IMR-90 (cell line): ENCODE results near the gene LY9. TPM values are rescaled to one million over a fixed set of nuclear protein-coding genes. Genes with fewer than 3 reads are reported as not detected.

Source experiments
- ATAC-seq: fragments of 200-7000 bp; cut with Tn5 transposase; 2 replicates; pipeline ENCODE4 v1.9.1; 2020; ENCODE audit warnings: low read depth, mild to moderate bottlenecking, moderate library complexity
- Bru-seq: library from RNA; stranded (reverse); fragments of 400-500 nt; gene quantifications from one replicate; lab custom pipeline; 2021; lab: Mats Ljungman, UMichigan
- BruChase-seq, 2 experiments: library from RNA; stranded (reverse); fragments of 400-500 nt; gene quantifications; one replicate each; lab custom pipeline; 2021; lab: Mats Ljungman, UMichigan
- BruUV-seq: library from RNA; stranded (reverse); fragments of 400-500 nt; replicated peaks from 2 replicates; lab custom pipeline; 2021; lab: Mats Ljungman, UMichigan
- CTCF ChIA-PET: fragments of 300-600 bp; formaldehyde crosslinking; extraction: SDS; loops from one replicate; lab custom pipeline; 2021; ENCODE audit warnings: antibody characterized with exemption; lab: Yijun Ruan, JAX
- POLR2A ChIA-PET: fragments of 300-600 bp; sonication (Branson Sonifier 250); formaldehyde crosslinking; loops from one replicate; lab custom pipeline; 2022; ENCODE audit warnings: antibody characterized with exemption; ENCODE audit not compliant: unreplicated experiment; lab: Charles Lee
- DNase-seq: peaks from one replicate; pipeline ENCODE4 v3.0.0; 2013
- H2AFZ ChIP-seq: replicated peaks from 2 replicates; pipeline ENCODE3; 2013; ENCODE audit warnings: low read length, mild to moderate bottlenecking; ENCODE audit not compliant: poor library complexity
- H2AK5ac ChIP-seq: 2 replicates; pipeline ENCODE4 v1.6.1; 2013; ENCODE audit warnings: low read depth, low read length, inconsistent platforms
- H2AK9ac ChIP-seq: replicated peaks from 2 replicates; pipeline ENCODE3; 2013; ENCODE audit warnings: mild to moderate bottlenecking, low read depth, low read length, moderate library complexity; ENCODE audit not compliant: poor library complexity
- H2BK120ac ChIP-seq: 2 replicates; pipeline ENCODE4 v1.6.1; 2013; ENCODE audit warnings: low read depth, low read length, inconsistent platforms
- H2BK15ac ChIP-seq: 3 replicates; pipeline ENCODE4 v1.6.1; 2013; ENCODE audit warnings: low read depth, low read length, inconsistent platforms
- H2BK20ac ChIP-seq: 2 replicates; pipeline ENCODE4 v1.6.1; 2013; ENCODE audit warnings: low read depth, mild to moderate bottlenecking, inconsistent platforms, low read length, moderate library complexity
- H2BK5ac ChIP-seq: 2 replicates; pipeline ENCODE4 v1.6.1; 2013; ENCODE audit warnings: mild to moderate bottlenecking, low read depth, low read length, inconsistent platforms; ENCODE audit not compliant: poor library complexity, severe bottlenecking
- H3K14ac ChIP-seq: replicated peaks from 2 replicates; pipeline ENCODE4 v1.6.1; 2013; ENCODE audit warnings: low read depth, low read length, inconsistent platforms
- H3K18ac ChIP-seq: 2 replicates; pipeline ENCODE4 v1.6.1; 2013; ENCODE audit warnings: low read depth, low read length, control low read depth
- H3K23ac ChIP-seq: 2 replicates; pipeline ENCODE4 v1.6.1; 2013; ENCODE audit warnings: low read depth, low read length, inconsistent platforms
- H3K27ac ChIP-seq: 2 replicates; pipeline ENCODE4 v1.5.1; 2013; ENCODE audit warnings: mild to moderate bottlenecking, control low read depth, low read length; ENCODE audit not compliant: insufficient read depth
- H3K27me3 ChIP-seq: 2 replicates; pipeline ENCODE4 v1.6.1; 2013; ENCODE audit warnings: low read length; ENCODE audit not compliant: control insufficient read depth, insufficient read depth
- H3K36me3 ChIP-seq: 2 replicates; pipeline ENCODE4 v1.6.1; 2013; ENCODE audit warnings: low read length, mixed read lengths; ENCODE audit not compliant: control insufficient read depth, insufficient read depth
- H3K4ac ChIP-seq: 2 replicates; pipeline ENCODE4 v1.6.1; 2013; ENCODE audit warnings: low read depth, low read length, inconsistent platforms
- H3K4me1 ChIP-seq: 2 replicates; pipeline ENCODE4 v1.6.1; 2013; ENCODE audit warnings: low read length, mixed read lengths; ENCODE audit not compliant: control insufficient read depth, insufficient read depth
- H3K4me2 ChIP-seq: 2 replicates; pipeline ENCODE4 v1.6.1; 2013; ENCODE audit warnings: low read depth, mild to moderate bottlenecking, control low read depth, low read length, moderate library complexity
- H3K4me3 ChIP-seq: 2 replicates; pipeline ENCODE4 v1.5.1; 2013; ENCODE audit warnings: low read depth, mild to moderate bottlenecking, control low read depth, low read length, moderate library complexity; ENCODE audit not compliant: insufficient read depth
- H3K56ac ChIP-seq: 2 replicates; pipeline ENCODE4 v1.6.1; 2013; ENCODE audit warnings: low read length, inconsistent platforms; ENCODE audit not compliant: insufficient read depth; ENCODE audit errors: extremely low read depth
- H3K79me1 ChIP-seq, 2 experiments: 2 replicates each; pipeline ENCODE4 v1.6.1; 2013; ENCODE audit warnings: low read length in 2 of 2, inconsistent platforms in 1 of 2, low read depth in 1 of 2
- H3K9ac ChIP-seq: 2 replicates; pipeline ENCODE4 v1.6.1; 2013; ENCODE audit warnings: low read depth, low read length, control low read depth
- H3K9me1 ChIP-seq: 2 replicates; pipeline ENCODE4 v1.6.1; 2013; ENCODE audit warnings: low read length, inconsistent platforms; ENCODE audit not compliant: insufficient read depth
- H3K9me3 ChIP-seq: 2 replicates; pipeline ENCODE4 v1.6.1; 2013; ENCODE audit warnings: low read length; ENCODE audit not compliant: control insufficient read depth, insufficient read depth
- H4K20me1 ChIP-seq: 2 replicates; pipeline ENCODE4 v1.6.1; 2013; ENCODE audit warnings: low read length, inconsistent platforms; ENCODE audit not compliant: insufficient read depth
- H4K5ac ChIP-seq: 2 replicates; pipeline ENCODE4 v1.6.1; 2013; ENCODE audit warnings: mild to moderate bottlenecking, low read depth, low read length, control low read depth
- H4K8ac ChIP-seq, 2 experiments: 2 replicates each; pipeline ENCODE4 v1.6.1; 2013; ENCODE audit warnings: low read depth in 2 of 2, low read length in 2 of 2, control low read depth in 1 of 2, inconsistent platforms in 1 of 2
- H4K91ac ChIP-seq: 2 replicates; pipeline ENCODE4 v1.6.1; 2013; ENCODE audit warnings: low read depth, low read length, inconsistent platforms; ENCODE audit not compliant: insufficient read depth
- BHLHE40 ChIP-seq: fragments of 150-350 bp; IDR thresholded peaks from 2 replicates; pipeline ENCODE4 v1.6.1; 2016; ENCODE audit warnings: mild to moderate bottlenecking, low read depth, low read length
- CTCF ChIP-seq: conservative IDR thresholded peaks from 2 replicates; pipeline ENCODE4 v1.5.1; 2012; ENCODE audit warnings: mild to moderate bottlenecking, low read depth, low read length, improper control_type of control experiment
- FOS ChIP-seq: fragments of 150-350 bp; IDR thresholded peaks from 2 replicates; pipeline ENCODE4 v1.6.1; 2016; ENCODE audit warnings: low read depth, low read length
- MAZ ChIP-seq: IDR thresholded peaks from 2 replicates; pipeline ENCODE4 v1.6.1; 2012; ENCODE audit warnings: low read depth, mild to moderate bottlenecking, low read length, improper control_type of control experiment, moderate library complexity, borderline replicate concordance
- MXI1 ChIP-seq: IDR thresholded peaks from 2 replicates; pipeline ENCODE4 v1.6.1; 2012; ENCODE audit warnings: low read depth, mild to moderate bottlenecking, low read length, moderate library complexity, borderline replicate concordance
- RCOR1 ChIP-seq: IDR thresholded peaks from 2 replicates; pipeline ENCODE4 v1.6.1; 2012; ENCODE audit warnings: mild to moderate bottlenecking, low read length, improper control_type of control experiment; ENCODE audit not compliant: insufficient replicate concordance
- SMC3 ChIP-seq: fragments of 150-350 bp; IDR thresholded peaks from 2 replicates; pipeline ENCODE4 v1.6.1; 2016; ENCODE audit warnings: low read depth, mild to moderate bottlenecking, antibody characterized with exemption, low read length, moderate library complexity
- USF2 ChIP-seq: fragments of 150-350 bp; IDR thresholded peaks from 2 replicates; pipeline ENCODE4 v1.6.1; 2017; ENCODE audit warnings: mild to moderate bottlenecking, antibody characterized with exemption, low read length, low read depth
- WGBS, 2 experiments: methylation state at CpG; one replicate each; pipeline versions ENCODE4 v1.1.5 to v1.1.7; 2013; ENCODE audit warnings: missing lambda C conversion rate in 2 of 2; ENCODE audit not compliant: insufficient read length in 1 of 2; ENCODE audit errors: extremely low coverage in 2 of 2; 5-methylcytosine and 5-hydroxymethylcytosine counted together
- dilution Hi-C: fragments of 300-500 bp; cut with HindIII; formaldehyde crosslinking; loops from one replicate; pipeline ENCODE4 v1.14.3; 2018; ENCODE audit warnings: low sequenced_read_pairs; ENCODE audit not compliant: unreplicated experiment
- in situ Hi-C: fragments of 300-500 bp; cut with MboI; formaldehyde crosslinking; loops from 3 replicates; pipeline ENCODE4 v1.14.3; 2019; ENCODE audit warnings: low sequenced_read_pairs, inconsistent platforms, mixed read lengths
- intact Hi-C: fragments of 100-400 bp; cut with micrococcal nuclease; formaldehyde crosslinking; loops from 2 replicates; pipeline ENCODE4 v1.10.0; 2022
- long read RNA-seq: library from polyadenylated mRNA; unstranded; transcript quantifications from one replicate; pipeline ENCODE4 v2.0.0, GENCODE V29; 2021; ENCODE audit not compliant: unreplicated experiment
- polyA plus RNA-seq, 3 experiments: library from polyadenylated mRNA; depleted of rRNA; stranded (reverse); fragments of >200 nt; gene quantifications; 2 replicates each; pipeline ENCODE4 v1.2.3, GENCODE V29; 2012; ENCODE audit warnings: low replicate concordance in 1 of 3
- total RNA-seq: library from RNA; depleted of rRNA; stranded (reverse); fragments of >200 nt; gene quantifications from 2 replicates; pipeline ENCODE4 v1.2.3, GENCODE V29; 2012; rRNA removed

Gene LY9, protein sequence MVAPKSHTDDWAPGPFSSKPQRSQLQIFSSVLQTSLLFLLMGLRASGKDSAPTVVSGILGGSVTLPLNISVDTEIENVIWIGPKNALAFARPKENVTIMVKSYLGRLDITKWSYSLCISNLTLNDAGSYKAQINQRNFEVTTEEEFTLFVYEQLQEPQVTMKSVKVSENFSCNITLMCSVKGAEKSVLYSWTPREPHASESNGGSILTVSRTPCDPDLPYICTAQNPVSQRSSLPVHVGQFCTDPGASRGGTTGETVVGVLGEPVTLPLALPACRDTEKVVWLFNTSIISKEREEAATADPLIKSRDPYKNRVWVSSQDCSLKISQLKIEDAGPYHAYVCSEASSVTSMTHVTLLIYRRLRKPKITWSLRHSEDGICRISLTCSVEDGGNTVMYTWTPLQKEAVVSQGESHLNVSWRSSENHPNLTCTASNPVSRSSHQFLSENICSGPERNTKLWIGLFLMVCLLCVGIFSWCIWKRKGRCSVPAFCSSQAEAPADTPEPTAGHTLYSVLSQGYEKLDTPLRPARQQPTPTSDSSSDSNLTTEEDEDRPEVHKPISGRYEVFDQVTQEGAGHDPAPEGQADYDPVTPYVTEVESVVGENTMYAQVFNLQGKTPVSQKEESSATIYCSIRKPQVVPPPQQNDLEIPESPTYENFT
- not detected in 2 replicates for total RNA-seq
- not detected in 2 replicates for polyA plus RNA-seq (2012; rRNA removed)
- polyA plus RNA-seq (2012; cell fraction: cytosol; rRNA removed), result not detected in 2 replicates
- polyA plus RNA-seq (2012; cell fraction: nucleus; rRNA removed; ENCODE audit: low replicate concordance), result not detected in 2 replicates
- not detected for Bru-seq, nascent RNA
- not detected for BruChase-seq, experiment 1, labeled RNA remaining after a 6-hour chase
- not detected for BruChase-seq, experiment 2, labeled RNA remaining after a 2-hour chase
- long read RNA-seq, result 0 reads

DNA sequence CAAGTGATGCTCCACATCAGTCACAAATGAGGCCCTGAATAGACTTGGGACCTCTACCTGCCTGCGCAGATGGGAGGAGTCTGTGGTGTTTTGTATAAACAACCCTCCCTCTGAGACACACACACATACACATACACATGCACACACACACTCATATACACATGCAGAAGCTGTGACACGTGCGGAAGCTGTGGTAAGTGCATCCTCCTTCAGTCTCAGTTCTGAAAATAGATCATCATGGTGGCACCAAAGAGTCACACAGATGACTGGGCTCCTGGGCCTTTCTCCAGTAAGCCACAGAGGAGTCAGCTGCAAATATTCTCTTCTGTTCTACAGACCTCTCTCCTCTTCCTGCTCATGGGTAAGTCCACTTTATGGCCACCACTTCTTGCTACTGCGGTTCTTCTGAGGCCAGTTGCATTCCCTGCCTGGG, at the start of gene LY9:
Gene LY9 (plus strand): TSS at position 224 of the 433 bp plus-strand sequence. CDS start 14 bp downstream, at position 238.
- Histone ChIP-seq H3K27me3 (no peaks in the 10 kb centered on the region), H4K5ac (no peak within 1 kb of the TSS), H3K36me3 (no peaks in the 10 kb centered on the region), H3K4me1 (no peaks in the 10 kb centered on the region), H2BK5ac (no peak within 1 kb of the TSS), H3K9ac (no peak within 1 kb of the TSS), H2BK120ac (no peak within 1 kb of the TSS), H3K79me1 (no peaks in the 10 kb centered on the region), H4K91ac (no peak within 1 kb of the TSS), H3K4me3 (no peak within 1 kb of the TSS), H3K56ac (no peak within 1 kb of the TSS), H2BK20ac (no peak within 1 kb of the TSS), H3K27ac (no peak within 1 kb of the TSS), H3K9me3 (no peaks in the 10 kb centered on the region), H3K4me2 (no peak within 1 kb of the TSS), H3K14ac (no peak within 1 kb of the TSS), H4K20me1 (no peaks in the 10 kb centered on the region), H3K18ac (no peak within 1 kb of the TSS), H4K8ac (no peak within 1 kb of the TSS), H3K4ac (no peak within 1 kb of the TSS), H2AK5ac (no peak within 1 kb of the TSS), H3K23ac (no peak within 1 kb of the TSS), H2AFZ (no peak within 1 kb of the TSS), H2AK9ac (no peak within 1 kb of the TSS), H3K9me1 (no peaks in the 10 kb centered on the region), H2BK15ac (no peak within 1 kb of the TSS)
- dilution Hi-C loops, result no loop called here
- no TSS peak for BruUV-seq
- no peak for DNase-seq
- no peak for ATAC-seq
- in situ Hi-C loops, result no loop called here
- TF ChIP-seq USF2, result no peak
- TF ChIP-seq MAZ, result no peak
- TF ChIP-seq MXI1, result no peak
- no peak for TF ChIP-seq CTCF
- no peak for TF ChIP-seq RCOR1
- no peak for TF ChIP-seq FOS
- TF ChIP-seq BHLHE40, result no peak
- no peak for TF ChIP-seq SMC3
- WGBS, 2 experiments, result 80% methylated on average over 2 of the region's 4 CpGs; no CpG with 5 or more reads in 1 of the 2 experiments
- intact Hi-C loops, result no loop called here
- ChIA-PET CTCF (no interaction called here), POLR2A (no interaction called here)
